GM18870 (cell line): Measurements from ENCODE around the gene TMEM178B.
"Not testable (repeated sequence)": the region's sequence is repeated elsewhere in the genome, so short reads cannot be mapped to it uniquely, and the experiment has no call there.

Experiments
- ATAC-seq: cut with Tn5 transposase; IDR thresholded peaks from one replicate; pipeline ENCODE4 v1.9.1; 2021; ENCODE audit warnings: moderate library complexity; ENCODE audit not compliant: unreplicated experiment

Gene TMEM178B

DNA sequence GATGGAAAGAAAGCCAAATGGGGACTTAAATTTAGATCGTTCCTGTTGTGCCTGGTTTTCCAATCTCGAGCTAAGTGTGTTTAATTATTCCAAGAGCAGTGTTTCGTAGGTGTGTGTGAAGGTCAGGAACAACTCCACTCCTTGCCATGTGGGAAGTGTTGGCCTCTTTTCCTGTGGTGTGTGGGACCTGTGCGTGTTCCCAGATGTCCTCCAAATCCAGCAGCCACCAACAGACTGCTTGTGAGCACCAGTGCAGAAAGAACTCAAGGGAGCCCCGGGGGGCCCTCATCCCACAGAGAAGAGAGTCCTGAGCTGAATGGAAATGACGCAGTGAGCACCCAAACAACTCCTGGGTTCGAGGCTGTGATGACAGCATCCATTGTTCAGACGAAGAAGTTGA lies 227.7 kb downstream of the TMEM178B start:
- ATAC-seq, result no peak

DNA sequence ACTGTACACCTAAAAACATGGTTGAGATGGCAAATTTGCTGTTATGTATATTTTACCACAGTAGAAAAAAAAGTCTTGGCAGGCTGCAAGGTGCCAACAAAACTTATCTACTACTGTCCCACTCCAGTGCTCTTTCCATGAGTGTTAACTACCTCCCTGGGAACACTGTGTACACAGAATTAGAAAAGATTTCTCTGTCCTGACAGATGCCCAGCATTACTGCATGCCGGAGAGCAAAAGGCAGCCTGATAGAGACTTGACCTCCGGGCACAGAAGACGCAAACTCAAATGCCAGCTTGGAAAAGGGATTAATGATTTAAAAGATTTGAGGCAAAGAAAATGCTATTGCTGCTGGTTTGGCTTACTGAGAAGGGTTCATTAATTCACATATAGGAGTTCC lies 228.8 kb downstream of the TMEM178B start:
- ATAC-seq, result no peak

DNA sequence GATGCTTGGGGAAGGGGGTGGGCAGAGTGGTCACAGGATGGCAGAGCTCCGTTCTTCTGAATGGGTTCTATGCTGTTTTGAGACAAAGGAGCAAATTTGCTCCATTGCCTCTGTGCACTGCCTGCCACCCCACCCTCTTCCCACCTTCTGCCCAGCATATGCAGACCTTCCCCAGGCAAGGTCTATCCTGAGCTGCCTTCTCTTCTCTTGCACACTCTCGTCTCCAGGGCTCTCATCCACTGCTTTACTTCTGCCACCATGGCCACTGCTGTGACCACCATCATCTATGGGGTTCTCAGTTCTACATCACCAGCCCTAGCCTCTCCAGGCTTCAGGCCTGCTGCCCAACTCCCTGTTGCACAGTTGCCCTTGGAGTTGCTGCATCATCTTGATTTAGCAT lies 230.4 kb downstream of the TMEM178B start:
- ATAC-seq, result no peak

DNA sequence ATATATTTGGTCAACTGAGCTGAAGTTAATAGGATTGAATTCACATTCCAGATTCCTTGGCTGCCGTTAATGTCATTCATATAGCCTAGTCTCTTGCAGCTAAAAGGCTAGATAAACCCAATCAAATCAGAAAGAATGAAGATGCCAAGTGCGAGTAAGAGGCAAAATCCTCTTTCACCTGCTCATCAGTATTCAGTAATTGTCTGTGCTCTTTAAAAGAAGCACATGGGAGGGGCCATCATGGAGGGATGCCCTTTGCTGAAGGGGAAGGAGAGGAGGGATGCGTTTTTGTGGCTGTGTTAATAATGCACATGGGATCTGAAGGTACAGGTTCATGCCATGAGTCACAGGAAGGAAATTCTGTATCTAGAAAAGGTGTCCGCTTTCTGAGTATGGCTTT lies 232.2 kb downstream of the TMEM178B start:
- ATAC-seq, result no peak

DNA sequence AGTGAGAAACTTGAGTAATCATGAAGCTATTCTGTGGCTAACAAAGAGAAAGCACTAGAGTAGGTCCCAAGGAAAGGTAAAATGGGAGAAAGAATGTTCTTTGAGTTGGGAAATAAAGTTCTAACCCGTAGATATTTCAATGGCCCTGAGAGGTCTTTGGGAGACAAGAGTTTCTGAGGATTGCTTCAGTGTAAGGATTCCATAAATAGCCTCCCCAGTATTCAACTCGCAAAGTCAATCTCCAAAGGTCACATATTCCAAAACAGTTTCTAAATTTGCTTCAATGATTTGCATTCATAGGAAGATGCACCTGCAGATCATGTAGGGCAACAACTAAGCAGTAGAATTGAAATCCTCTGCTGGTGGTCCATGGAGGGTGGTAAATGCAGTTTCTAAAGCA lies 238.5 kb downstream of the TMEM178B start:
- no peak for ATAC-seq

DNA sequence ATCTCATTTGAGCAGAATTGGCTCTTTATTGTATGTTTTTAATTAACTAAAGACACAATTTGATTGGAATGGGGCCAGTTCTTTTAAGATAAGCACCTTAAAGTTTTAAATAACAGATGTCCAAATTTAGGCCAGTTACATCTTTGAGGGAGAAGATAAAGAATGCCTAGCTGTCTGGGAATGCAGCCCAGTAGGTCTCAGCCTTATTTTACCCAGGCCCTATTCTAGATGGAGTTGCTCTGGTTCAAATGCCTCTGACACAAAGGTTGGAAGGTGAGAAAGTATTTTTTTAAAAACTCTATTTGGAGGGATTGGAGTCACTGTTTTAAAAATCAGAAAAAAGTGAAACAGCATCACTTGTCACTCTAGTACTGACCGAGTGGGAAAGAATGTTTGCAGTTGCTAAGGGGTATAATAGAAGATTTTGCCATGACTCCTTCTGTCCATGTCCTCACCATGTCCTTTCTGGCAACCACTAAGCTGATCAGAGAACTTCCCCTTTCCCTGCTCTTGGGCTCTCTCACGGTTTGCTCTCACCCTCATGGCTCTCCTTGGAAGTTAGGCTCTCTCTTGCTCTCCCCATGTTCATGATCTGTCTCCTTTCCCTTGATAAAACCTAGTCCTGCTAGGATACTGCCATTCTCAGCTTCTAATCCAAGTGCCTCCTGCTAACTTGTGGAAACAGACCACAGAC lies 239.1 kb downstream of the TMEM178B start:
- no peak for ATAC-seq

GRCh38 chr7:141313896-141314295 lies 240.0 kb downstream of the TMEM178B start:
- no peak for ATAC-seq

- no peak for ATAC-seq
These were observed 243.2 kb downstream of the TMEM178B start for GRCh38 chr7:141317033-141317585.

DNA sequence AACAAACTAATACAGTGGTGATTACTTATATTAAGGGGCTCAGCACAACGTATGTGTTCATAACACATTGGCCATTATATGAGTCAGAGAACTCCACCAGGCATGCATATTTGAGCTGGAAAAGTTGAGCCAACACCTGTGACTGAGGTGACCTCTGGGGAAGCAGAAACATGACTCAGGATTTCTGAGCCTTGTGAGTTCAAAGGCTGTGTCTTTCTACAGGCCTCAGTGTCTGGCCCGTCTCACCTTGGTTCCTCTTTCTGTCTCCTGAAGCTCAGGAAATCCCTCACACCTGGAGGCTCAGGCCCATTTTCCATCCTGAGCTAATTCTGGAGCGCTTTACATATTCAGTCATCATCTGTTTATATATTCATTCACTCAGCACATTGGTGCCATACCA lies 246.4 kb downstream of the TMEM178B start:
- ATAC-seq, result no peak

DNA sequence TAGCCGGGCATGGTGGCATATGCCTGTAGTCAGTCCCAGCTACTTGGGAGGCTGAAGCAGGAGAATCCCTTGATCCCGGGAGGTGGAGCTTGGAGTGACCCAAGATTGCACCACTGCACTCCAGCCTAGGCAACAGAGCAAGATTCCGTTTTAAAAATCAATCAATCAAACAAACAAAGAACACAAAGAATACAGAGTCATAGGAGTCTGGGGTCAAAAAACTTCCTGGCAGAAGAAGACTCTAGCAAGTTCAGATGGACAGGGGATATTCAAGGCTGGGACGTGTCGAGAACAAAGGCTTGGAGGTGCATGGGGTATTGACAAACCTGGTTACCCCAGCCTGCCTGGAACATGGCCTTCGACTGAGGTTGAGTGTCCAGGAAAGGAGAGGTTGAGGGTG lies 248.5 kb downstream of the TMEM178B start:
- no peak for ATAC-seq

DNA sequence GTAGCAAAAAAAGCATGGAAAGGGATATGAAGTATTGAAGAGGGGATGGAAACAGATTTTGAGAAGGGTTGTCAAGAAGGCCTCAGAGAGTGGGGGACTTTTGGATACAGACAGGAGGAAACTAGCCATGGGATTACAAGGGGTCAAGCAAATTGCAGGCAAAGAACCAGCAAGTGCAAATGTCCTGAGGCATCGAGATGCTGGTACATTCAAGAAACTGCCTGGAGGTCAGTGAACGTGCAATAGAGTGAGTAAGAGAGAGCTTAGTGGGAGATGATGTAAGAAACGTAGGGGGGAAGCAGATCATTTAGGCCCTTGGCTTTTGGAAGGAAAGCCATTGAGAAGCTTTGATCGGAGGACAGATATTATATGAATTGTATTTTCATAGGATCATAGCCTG lies 250.0 kb downstream of the TMEM178B start:
- no peak for ATAC-seq

DNA sequence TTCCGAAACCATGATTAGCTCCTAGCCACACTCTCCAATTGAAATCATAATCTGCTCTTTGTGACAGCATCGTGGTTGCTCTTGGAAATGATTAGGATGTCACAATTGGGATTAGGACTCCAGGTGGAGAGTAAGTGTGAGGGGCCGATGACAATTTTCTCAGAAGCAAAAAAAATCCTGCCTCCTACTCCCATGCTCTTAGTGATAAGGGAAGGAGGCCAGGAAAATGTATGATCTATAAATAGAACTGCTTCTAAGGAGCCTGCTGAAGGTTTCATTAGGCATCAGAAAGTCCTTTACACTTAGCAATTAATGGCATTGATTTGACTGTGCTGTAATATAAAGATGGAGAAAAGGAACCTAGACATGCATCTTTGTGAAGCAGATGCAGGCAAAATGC lies 251.0 kb downstream of the TMEM178B start:
- no peak for ATAC-seq

GRCh38 chr7:141325275-141325674 lies 251.4 kb downstream of the TMEM178B start:
- ATAC-seq, result no peak

- no peak for ATAC-seq
These were observed 254.4 kb downstream of the TMEM178B start for GRCh38 chr7:141328290-141328689.

DNA sequence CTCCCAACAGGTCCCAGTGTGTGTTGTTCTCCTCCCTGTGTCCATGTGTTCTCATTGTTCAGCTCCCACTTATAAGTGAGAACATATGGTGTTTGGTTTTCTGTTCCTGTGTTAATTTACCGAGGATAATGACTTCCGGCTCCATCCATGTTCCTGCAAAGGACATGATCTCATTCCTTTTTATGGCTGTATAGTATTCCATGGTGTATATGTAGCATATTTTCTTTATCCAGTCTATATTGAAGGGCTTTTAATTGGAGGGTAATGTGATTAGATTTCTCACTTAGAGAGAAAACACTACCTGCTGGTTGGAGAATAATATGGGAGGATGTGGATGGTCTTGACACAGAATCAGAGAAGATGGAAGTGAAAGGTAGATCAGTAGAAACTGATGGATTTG lies 256.4 kb downstream of the TMEM178B start:
- ATAC-seq, result not testable (repeated sequence)

GRCh38 chr7:141333459-141333858 lies 259.6 kb downstream of the TMEM178B start:
- ATAC-seq, result no peak

DNA sequence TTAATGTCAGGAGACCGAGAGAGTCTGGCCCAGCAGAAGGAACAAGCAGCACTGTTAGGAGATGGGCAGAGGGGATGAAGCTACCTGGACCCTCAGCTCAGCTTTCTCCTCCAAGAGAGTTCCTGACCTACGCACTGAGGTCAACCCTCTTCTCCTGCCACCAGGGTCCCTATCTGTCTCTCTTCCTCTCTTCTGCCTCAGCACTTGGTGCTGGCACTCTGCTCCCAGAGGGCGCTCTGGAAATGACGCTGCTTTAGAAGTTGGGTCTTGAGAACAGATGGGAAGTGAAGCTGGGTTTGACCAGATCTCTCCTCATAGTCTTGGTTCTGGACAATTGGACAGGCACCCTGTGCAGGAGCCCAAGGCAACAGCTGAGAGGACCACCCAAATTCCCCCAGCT lies 261.3 kb downstream of the TMEM178B start:
- ATAC-seq, result no peak

DNA sequence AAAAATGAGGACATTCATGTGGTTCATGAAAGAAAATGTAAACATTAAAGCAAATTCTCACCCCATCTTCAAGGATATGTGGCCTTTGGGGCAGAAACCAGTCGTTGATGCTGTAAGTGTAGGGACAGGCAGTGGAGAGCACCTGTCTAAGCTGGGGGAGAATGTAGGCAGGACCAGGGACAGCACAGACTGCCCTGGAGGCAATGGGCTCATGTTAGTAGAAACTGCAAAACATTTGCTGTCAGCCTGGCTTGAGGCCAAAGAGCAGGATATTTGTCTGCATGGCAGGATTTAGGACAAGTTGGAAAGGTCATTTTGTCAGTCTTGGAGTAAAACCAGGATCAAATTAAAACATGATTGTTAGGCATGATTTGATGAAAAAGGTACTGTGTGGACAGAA lies 265.7 kb downstream of the TMEM178B start:
- no peak for ATAC-seq

GRCh38 chr7:141340991-141341390 lies 267.1 kb downstream of the TMEM178B start:
- ATAC-seq, result no peak

DNA sequence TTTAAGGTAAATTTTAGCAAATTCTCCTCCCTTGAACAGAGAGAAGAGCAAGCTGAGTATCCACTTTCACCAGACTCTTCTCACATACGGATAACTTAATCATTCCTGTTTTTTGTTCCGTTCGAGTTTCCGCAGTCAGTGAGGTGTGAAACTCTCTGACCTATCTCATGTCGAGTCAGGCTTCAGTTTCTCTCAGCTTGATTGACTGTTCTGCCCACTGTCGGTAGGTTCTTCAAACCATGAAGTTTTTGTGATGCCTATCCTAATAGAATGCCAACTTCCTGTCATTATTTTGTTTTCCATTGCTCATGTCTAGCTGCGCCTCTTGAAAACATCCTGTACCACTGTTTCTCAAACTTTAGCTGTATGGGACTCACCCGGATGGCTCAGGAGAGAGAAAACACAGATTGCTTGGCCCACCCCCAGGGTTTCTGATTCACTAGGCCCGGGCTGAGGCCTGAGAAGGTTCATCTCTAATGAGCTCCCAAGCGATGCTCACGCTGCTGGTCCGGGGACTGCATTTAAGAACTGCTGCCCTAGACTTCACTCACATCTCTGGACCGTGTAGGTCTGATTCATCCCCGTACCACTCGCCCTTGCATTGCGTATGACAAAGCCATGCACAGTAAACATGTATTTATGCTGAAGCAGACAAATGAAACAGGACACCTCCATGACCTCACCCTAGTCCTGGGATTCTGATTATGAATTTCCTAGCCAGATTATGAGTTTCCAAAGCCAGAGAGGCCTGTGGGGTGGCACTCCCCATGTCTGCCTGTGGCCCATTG lies 269.0 kb downstream of the TMEM178B start:
- no peak for ATAC-seq

DNA sequence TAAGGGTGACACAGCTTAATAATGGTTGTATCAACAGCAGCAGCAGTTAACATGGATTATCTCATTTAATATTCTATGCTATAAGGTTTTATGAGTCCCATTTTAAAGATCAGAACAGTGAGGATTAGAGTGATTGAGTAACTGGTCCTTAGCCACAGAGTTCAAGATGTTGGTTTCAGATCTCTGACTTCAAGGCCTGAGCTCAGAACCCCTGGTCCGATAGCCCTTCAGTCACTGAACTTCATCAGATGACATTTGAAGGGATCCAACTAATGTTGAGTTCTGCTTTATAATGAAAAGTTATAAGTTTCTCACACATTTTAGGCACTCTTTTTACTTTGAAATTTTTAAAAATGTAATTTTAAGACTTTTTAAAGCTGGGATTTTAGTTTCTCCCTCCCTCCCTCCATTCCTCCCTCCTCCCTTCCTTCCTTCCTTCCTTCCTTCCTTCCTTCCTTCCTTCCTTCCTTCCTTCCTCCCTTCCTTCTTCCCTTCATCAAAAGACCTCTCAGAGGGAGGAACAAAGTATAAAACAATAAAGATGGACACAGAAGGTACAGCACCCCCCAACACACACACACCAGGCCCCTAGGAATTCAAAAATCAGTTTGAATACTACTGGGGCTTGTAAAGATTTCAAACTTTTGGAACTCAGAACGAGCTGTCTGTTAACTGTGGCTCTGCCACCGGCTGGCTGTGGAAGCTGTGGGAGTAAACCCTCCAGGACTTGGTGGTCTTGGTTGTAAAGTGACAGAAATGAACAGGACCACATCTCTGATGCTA lies 270.5 kb downstream of the TMEM178B start:
- no peak for ATAC-seq
